ENCODE results near the gene KAT6B. TPM values are rescaled to one million over a fixed set of nuclear protein-coding genes. Genes with fewer than 3 reads are reported as not detected.

The KAT6B gene
- total and polyA plus RNA-seq, 7 experiments from 2014 or later: 33.2 to 80.5 (median 63.6) TPM

GRCh38 chr10:75068523-75068922, 242.1 kb downstream of the KAT6B start:
- ChIA-PET POLR2A (no interaction called here), CTCF (no interaction called here)

GRCh38 chr10:75070476-75070875, 244.1 kb downstream of the KAT6B start:
- no peak overlapping the region for H3K27ac ChIP-seq (ENCODE audit: low read depth, low read length)
- H3K4me3 ChIP-seq (ENCODE audit: low read length): no peak overlapping the region
- no peaks in the 10 kb centered on the region for H3K36me3 ChIP-seq (ENCODE audit: control insufficient read depth in 2 of 3, insufficient read depth in 3 of 3, low read length in 3 of 3)
- no peak overlapping the region for H3K4me3 Mint-ChIP-seq
- peaks cover 0 to 14% (median 0%) of the 10 kb centered on the region in 7 donors for H3K4me1 Mint-ChIP-seq
- intact Hi-C loops (cut with micrococcal nuclease): no loop called here
- CTCF ChIA-PET: no interaction called here
- H3K36me3 Mint-ChIP-seq: no peaks in the 10 kb centered on the region
- H3K9me3 Mint-ChIP-seq: no peaks in the 10 kb centered on the region
- no peak for ATAC-seq
- H3K9me3 ChIP-seq (ENCODE audit: control insufficient read depth in 2 of 3, low read length in 3 of 3): no peaks in the 10 kb centered on the region
- H3K27me3 ChIP-seq (ENCODE audit: control insufficient read depth in 2 of 2, insufficient read depth in 2 of 2, low read length in 2 of 2): no peaks in the 10 kb centered on the region
- H3K4me1 ChIP-seq (ENCODE audit: control insufficient read depth in 2 of 2, insufficient read depth in 2 of 2, low read length in 2 of 2): no peaks in the 10 kb centered on the region
- no peaks in the 10 kb centered on the region for H3K27me3 Mint-ChIP-seq
- DNase-seq: no peak
- H3K27ac Mint-ChIP-seq: no peak overlapping the region
- POLR2A ChIA-PET: interaction anchor here (1.1 kb wide), 1 partner anchor 9 kb away, joined by 3 read pairs; no protein-coding TSS in a partner anchor

More at GRCh38 chr10:75068523-75068922, 242.1 kb downstream of the KAT6B start:
- no peak for ATAC-seq
- H3K36me3 Mint-ChIP-seq: no peaks in the 10 kb centered on the region
- DNase-seq: no peak
- Histone ChIP-seq H3K27ac (ENCODE audit: low read depth, low read length) (no peak overlapping the region), H3K9me3 (ENCODE audit: control insufficient read depth in 2 of 3, low read length in 3 of 3) (no peaks in the 10 kb centered on the region), H3K4me1 (ENCODE audit: control insufficient read depth in 2 of 2, insufficient read depth in 2 of 2, low read length in 2 of 2) (no peaks in the 10 kb centered on the region), H3K27me3 (ENCODE audit: control insufficient read depth in 2 of 2, insufficient read depth in 2 of 2, low read length in 2 of 2) (no peaks in the 10 kb centered on the region), H3K36me3 (ENCODE audit: control insufficient read depth in 2 of 3, insufficient read depth in 3 of 3, low read length in 3 of 3) (no peaks in the 10 kb centered on the region), H3K4me3 (ENCODE audit: low read length) (no peak overlapping the region)
- no peak overlapping the region for H3K4me3 Mint-ChIP-seq
- intact Hi-C loops (cut with micrococcal nuclease): no loop called here
- no peak overlapping the region for H3K27ac Mint-ChIP-seq
- peaks cover 0 to 4% (median 0%) of the 10 kb centered on the region in 7 donors for H3K4me1 Mint-ChIP-seq
- H3K9me3 Mint-ChIP-seq: no peaks in the 10 kb centered on the region
- H3K27me3 Mint-ChIP-seq: no peaks in the 10 kb centered on the region

- no peak overlapping the region for H3K4me3 ChIP-seq (ENCODE audit: low read length)
- no peaks in the 10 kb centered on the region for H3K9me3 ChIP-seq (ENCODE audit: control insufficient read depth in 2 of 3, low read length in 3 of 3)
- H3K27ac ChIP-seq (ENCODE audit: low read depth, low read length): no peak overlapping the region
- ATAC-seq (no peak), DNase-seq (no peak)
- CTCF ChIA-PET: no interaction called here
- intact Hi-C loops (cut with micrococcal nuclease): no loop called here
- H3K36me3 ChIP-seq (ENCODE audit: control insufficient read depth in 2 of 3, insufficient read depth in 3 of 3, low read length in 3 of 3): no peaks in the 10 kb centered on the region
- POLR2A ChIA-PET: no interaction called here
- no peaks in the 10 kb centered on the region for H3K27me3 ChIP-seq (ENCODE audit: control insufficient read depth in 2 of 2, insufficient read depth in 2 of 2, low read length in 2 of 2)
- Mint-ChIP-seq H3K27ac (no peak overlapping the region), H3K36me3 (no peaks in the 10 kb centered on the region), H3K27me3 (no peaks in the 10 kb centered on the region), H3K9me3 (no peaks in the 10 kb centered on the region), H3K4me1 (peaks cover 0 to 14% (median 0%) of the 10 kb centered on the region in 7 donors), H3K4me3 (no peak overlapping the region)
- no peaks in the 10 kb centered on the region for H3K4me1 ChIP-seq (ENCODE audit: control insufficient read depth in 2 of 2, insufficient read depth in 2 of 2, low read length in 2 of 2)
Measured at GRCh38 chr10:75070961-75071428, 244.6 kb downstream of the KAT6B start.

GRCh38 chr10:75071756-75072155, 245.4 kb downstream of the KAT6B start:
- H3K4me1 Mint-ChIP-seq: peaks cover 0 to 14% (median 0%) of the 10 kb centered on the region in 7 donors
- CTCF ChIA-PET: interaction anchor here (0.7 kb wide), 1 partner anchor 859 kb away, joined by 3 read pairs; no protein-coding TSS in a partner anchor
- intact Hi-C loops (cut with micrococcal nuclease): no loop called here
- H3K27ac Mint-ChIP-seq: no peak overlapping the region
- POLR2A ChIA-PET: interaction anchor here (0.6 kb wide), 1 partner anchor 8 kb away, joined by 4 read pairs; no protein-coding TSS in a partner anchor
- Histone ChIP-seq H3K27me3 (ENCODE audit: control insufficient read depth in 2 of 2, insufficient read depth in 2 of 2, low read length in 2 of 2) (no peaks in the 10 kb centered on the region), H3K36me3 (ENCODE audit: control insufficient read depth in 2 of 3, insufficient read depth in 3 of 3, low read length in 3 of 3) (no peaks in the 10 kb centered on the region), H3K4me1 (ENCODE audit: control insufficient read depth in 2 of 2, insufficient read depth in 2 of 2, low read length in 2 of 2) (no peaks in the 10 kb centered on the region), H3K9me3 (ENCODE audit: control insufficient read depth in 2 of 3, low read length in 3 of 3) (no peaks in the 10 kb centered on the region), H3K27ac (ENCODE audit: low read depth, low read length) (no peak overlapping the region), H3K4me3 (ENCODE audit: low read length) (no peak overlapping the region)
- no peak overlapping the region for H3K4me3 Mint-ChIP-seq
- H3K9me3 Mint-ChIP-seq: no peaks in the 10 kb centered on the region
- no peaks in the 10 kb centered on the region for H3K27me3 Mint-ChIP-seq
- ATAC-seq: no peak
- H3K36me3 Mint-ChIP-seq: no peaks in the 10 kb centered on the region
- no peak for DNase-seq

- no peaks in the 10 kb centered on the region for H3K27me3 ChIP-seq (ENCODE audit: control insufficient read depth in 2 of 2, insufficient read depth in 2 of 2, low read length in 2 of 2)
- Mint-ChIP-seq H3K9me3 (no peaks in the 10 kb centered on the region), H3K27me3 (no peaks in the 10 kb centered on the region), H3K4me3 (no peak overlapping the region), H3K27ac (no peak overlapping the region), H3K4me1 (peaks cover 0 to 14% (median 0%) of the 10 kb centered on the region in 7 donors), H3K36me3 (no peaks in the 10 kb centered on the region)
- ChIA-PET CTCF (interaction anchor here (0.7 kb wide), 1 partner anchor 860 kb away, joined by 3 read pairs; no protein-coding TSS in a partner anchor), POLR2A (no interaction called here)
- ATAC-seq (no peak), DNase-seq (no peak)
- H3K27ac ChIP-seq (ENCODE audit: low read depth, low read length): no peak overlapping the region
- H3K4me3 ChIP-seq (ENCODE audit: low read length): no peak overlapping the region
- no peaks in the 10 kb centered on the region for H3K36me3 ChIP-seq (ENCODE audit: control insufficient read depth in 2 of 3, insufficient read depth in 3 of 3, low read length in 3 of 3)
- no peaks in the 10 kb centered on the region for H3K9me3 ChIP-seq (ENCODE audit: control insufficient read depth in 2 of 3, low read length in 3 of 3)
- no peaks in the 10 kb centered on the region for H3K4me1 ChIP-seq (ENCODE audit: control insufficient read depth in 2 of 2, insufficient read depth in 2 of 2, low read length in 2 of 2)
- intact Hi-C loops (cut with micrococcal nuclease): no loop called here
Measured at GRCh38 chr10:75072727-75073126, 246.3 kb downstream of the KAT6B start.

- no peak for DNase-seq
- H3K27ac Mint-ChIP-seq: no peak overlapping the region
- H3K9me3 ChIP-seq (ENCODE audit: control insufficient read depth in 2 of 3, low read length in 3 of 3): no peaks in the 10 kb centered on the region
- H3K27me3 Mint-ChIP-seq: no peaks in the 10 kb centered on the region
- no peak for ATAC-seq
- H3K27ac ChIP-seq (ENCODE audit: low read depth, low read length): no peak overlapping the region
- H3K27me3 ChIP-seq (ENCODE audit: control insufficient read depth in 2 of 2, insufficient read depth in 2 of 2, low read length in 2 of 2): no peaks in the 10 kb centered on the region
- intact Hi-C loops (cut with micrococcal nuclease): no loop called here
- no peaks in the 10 kb centered on the region for H3K36me3 Mint-ChIP-seq
- ChIA-PET POLR2A (no interaction called here), CTCF (no interaction called here)
- no peak overlapping the region for H3K4me3 ChIP-seq (ENCODE audit: low read length)
- peaks cover 0 to 14% (median 0%) of the 10 kb centered on the region in 7 donors for H3K4me1 Mint-ChIP-seq
- no peaks in the 10 kb centered on the region for H3K36me3 ChIP-seq (ENCODE audit: control insufficient read depth in 2 of 3, insufficient read depth in 3 of 3, low read length in 3 of 3)
- no peaks in the 10 kb centered on the region for H3K4me1 ChIP-seq (ENCODE audit: control insufficient read depth in 2 of 2, insufficient read depth in 2 of 2, low read length in 2 of 2)
- H3K9me3 Mint-ChIP-seq: no peaks in the 10 kb centered on the region
- no peak overlapping the region for H3K4me3 Mint-ChIP-seq
Measured at GRCh38 chr10:75073442-75073841, 247.0 kb downstream of the KAT6B start.

- ATAC-seq (no peak), DNase-seq (no peak)
- Histone ChIP-seq H3K4me3 (ENCODE audit: low read length) (no peak overlapping the region), H3K27me3 (ENCODE audit: control insufficient read depth in 2 of 2, insufficient read depth in 2 of 2, low read length in 2 of 2) (no peaks in the 10 kb centered on the region), H3K27ac (ENCODE audit: low read depth, low read length) (no peak overlapping the region), H3K4me1 (ENCODE audit: control insufficient read depth in 2 of 2, insufficient read depth in 2 of 2, low read length in 2 of 2) (no peaks in the 10 kb centered on the region), H3K36me3 (ENCODE audit: control insufficient read depth in 2 of 3, insufficient read depth in 3 of 3, low read length in 3 of 3) (no peaks in the 10 kb centered on the region), H3K9me3 (ENCODE audit: control insufficient read depth in 2 of 3, low read length in 3 of 3) (no peaks in the 10 kb centered on the region)
- no peaks in the 10 kb centered on the region for H3K27me3 Mint-ChIP-seq
- no peaks in the 10 kb centered on the region for H3K36me3 Mint-ChIP-seq
- CTCF ChIA-PET: no interaction called here
- intact Hi-C loops (cut with micrococcal nuclease): no loop called here
- peaks cover 0 to 14% (median 0%) of the 10 kb centered on the region in 7 donors for H3K4me1 Mint-ChIP-seq
- H3K27ac Mint-ChIP-seq: no peak overlapping the region
- H3K9me3 Mint-ChIP-seq: peaks cover 0 to 1% (median 0%) of the 10 kb centered on the region in 11 donors
- POLR2A ChIA-PET: no interaction called here
- H3K4me3 Mint-ChIP-seq: no peak overlapping the region
Measured at GRCh38 chr10:75074711-75075445, 248.5 kb downstream of the KAT6B start.
